HG03045 (cell line): Measurements from ENCODE around the gene NEK5.
A peak's percentile ranks its signal among the peaks of the same experiment; 100 is the strongest.
"Not testable (repeated sequence)": the region's sequence is repeated elsewhere in the genome, so short reads cannot be mapped to it uniquely, and the experiment has no call there.

ENCODE experiments used
- ATAC-seq: cut with Tn5 transposase; IDR thresholded peaks from one replicate; pipeline ENCODE4 v1.9.1; 2021; ENCODE audit warnings: mild to moderate bottlenecking, moderate library complexity; ENCODE audit not compliant: unreplicated experiment

NEK5 gene, protein sequence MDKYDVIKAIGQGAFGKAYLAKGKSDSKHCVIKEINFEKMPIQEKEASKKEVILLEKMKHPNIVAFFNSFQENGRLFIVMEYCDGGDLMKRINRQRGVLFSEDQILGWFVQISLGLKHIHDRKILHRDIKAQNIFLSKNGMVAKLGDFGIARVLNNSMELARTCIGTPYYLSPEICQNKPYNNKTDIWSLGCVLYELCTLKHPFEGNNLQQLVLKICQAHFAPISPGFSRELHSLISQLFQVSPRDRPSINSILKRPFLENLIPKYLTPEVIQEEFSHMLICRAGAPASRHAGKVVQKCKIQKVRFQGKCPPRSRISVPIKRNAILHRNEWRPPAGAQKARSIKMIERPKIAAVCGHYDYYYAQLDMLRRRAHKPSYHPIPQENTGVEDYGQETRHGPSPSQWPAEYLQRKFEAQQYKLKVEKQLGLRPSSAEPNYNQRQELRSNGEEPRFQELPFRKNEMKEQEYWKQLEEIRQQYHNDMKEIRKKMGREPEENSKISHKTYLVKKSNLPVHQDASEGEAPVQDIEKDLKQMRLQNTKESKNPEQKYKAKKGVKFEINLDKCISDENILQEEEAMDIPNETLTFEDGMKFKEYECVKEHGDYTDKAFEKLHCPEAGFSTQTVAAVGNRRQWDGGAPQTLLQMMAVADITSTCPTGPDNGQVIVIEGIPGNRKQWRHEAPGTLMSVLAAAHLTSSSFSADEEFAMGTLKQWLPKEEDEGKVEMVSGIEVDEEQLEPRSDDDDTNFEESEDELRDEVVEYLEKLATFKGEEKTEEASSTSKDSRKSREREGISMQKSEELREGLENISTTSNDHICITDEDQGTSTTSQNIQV

DNA sequence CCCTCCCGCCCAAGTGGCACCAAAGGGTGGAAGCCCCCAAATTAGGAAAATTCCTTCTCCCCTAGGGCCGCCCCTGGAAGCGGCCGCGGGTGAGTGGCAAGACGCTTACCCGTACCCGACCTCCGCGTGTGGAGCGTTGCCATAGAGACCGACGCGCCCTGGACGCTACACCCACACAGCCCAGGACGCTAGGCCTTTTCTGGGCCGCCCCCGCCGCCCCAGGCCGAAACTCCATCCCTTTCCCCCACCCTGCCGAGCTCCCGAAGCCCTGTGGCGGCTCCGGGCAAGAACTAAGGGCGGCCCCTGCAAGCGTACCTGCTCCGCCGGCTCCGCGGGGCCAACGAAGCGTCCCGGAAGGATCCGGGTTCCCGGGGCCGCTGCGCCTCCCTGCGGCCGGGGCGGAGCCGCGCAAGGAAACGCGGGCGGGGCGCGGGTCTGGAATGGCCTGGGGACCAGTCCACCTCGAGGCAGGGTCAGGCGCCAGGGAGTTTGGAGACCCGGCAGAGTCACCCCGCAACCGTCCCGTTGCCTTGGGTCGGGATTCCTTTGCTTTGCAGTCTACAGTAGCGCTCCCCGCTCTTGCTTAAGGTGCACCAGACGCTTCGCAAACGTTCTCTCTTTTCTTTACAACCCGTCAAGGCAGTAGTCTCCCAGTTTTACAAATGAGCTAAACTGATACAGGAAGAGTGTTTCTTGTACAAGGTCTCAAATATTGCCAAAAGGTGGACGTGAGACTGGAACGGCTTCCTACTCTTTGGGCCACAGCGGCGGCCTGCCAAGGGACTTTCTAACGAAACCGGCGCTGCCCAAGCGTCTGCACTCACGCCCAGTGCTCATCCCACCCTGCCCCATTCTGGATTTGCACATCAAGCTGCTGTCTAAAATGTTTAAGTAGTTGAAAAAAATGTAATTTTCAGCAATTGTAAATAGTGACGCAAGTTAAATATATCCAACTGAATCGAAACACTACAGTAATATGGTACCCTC is at the start of gene NEK5:
Gene NEK5, minus strand, starts transcription at position 360 of the 987 bp plus-strand sequence. CDS start 1,591 bp downstream, outside the sequence.
- peak; percentile 80 for ATAC-seq

DNA sequence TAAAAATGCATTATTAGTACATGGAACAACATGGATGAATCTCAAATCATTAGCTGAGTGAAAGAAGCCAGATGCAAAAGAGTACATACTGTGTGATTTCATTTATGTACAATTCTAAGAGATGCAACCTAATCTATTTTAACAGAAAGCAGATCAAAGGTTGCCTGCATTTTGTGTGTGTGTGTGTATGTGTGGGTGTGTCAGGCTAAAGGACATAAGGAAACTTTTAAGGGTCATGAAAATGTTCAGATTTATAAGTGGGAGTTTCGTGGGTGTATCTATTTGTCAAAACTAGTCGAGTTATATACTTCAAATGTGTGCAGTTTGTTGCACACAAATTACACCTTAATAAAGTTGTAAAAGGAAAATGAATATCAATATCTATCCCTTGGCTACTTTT is 48.4 kb upstream of the NEK5 start:
- ATAC-seq = no peak

GRCh38 chr13:52173970-52174369 is 45.1 kb upstream of the NEK5 start:
- ATAC-seq = not testable (repeated sequence)

GRCh38 chr13:52173373-52173772 is 44.5 kb upstream of the NEK5 start:
- ATAC-seq = no peak

- ATAC-seq = not testable (repeated sequence)
Measured at GRCh38 chr13:52171686-52172085, 42.8 kb upstream of the NEK5 start.

DNA sequence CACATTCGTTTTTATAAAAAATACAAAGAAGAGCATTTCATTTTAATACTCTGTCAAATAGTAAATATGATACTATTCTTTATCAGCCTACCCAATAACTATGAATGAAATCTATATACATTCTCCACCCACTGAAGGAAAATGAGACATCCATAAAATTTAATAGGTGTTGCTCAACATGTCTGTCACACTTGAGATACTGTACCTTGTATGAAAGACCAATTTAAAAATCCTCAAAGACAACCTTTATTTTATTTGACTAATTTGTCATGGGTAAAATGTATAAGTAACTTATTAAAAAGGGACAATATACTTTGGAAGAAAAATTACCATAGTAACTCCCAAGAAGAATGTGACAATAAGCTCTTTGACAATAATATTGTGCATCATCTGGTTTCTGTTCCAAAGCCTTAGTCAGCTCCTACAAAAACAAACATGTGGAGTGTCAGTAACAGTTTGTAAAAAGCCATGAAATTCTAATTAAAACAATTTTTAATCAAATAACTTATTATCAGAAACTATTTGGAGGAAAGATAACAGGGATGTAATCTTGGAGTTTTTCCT is 42.0 kb upstream of the NEK5 start:
- not testable (repeated sequence) for ATAC-seq

GRCh38 chr13:52169839-52170238 is 41.0 kb upstream of the NEK5 start:
- ATAC-seq = no peak

- ATAC-seq = no peak
Measured at GRCh38 chr13:52165411-52165810, 36.5 kb upstream of the NEK5 start.

- no peak for ATAC-seq
Measured at GRCh38 chr13:52164989-52165388, 36.1 kb upstream of the NEK5 start.

DNA sequence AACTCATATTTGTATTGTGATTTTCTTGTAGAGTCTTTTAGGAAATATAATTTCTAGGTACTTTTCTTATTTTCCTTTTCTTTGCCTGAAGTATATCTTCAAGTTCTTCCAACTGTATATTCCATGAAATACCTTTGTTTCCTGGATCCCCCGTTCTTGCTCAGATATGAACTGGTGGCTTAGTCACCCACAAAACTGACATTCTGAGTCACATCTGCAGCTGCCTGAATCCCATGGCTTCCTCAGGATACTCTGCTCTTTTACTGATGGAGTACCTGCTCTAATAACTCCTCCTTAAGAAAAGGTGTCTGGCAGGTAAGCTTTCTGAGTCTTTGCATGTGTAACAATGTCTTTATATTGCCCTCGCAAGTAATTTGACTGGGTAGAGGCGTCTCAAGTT is 35.0 kb upstream of the NEK5 start:
- not testable (repeated sequence) for ATAC-seq

DNA sequence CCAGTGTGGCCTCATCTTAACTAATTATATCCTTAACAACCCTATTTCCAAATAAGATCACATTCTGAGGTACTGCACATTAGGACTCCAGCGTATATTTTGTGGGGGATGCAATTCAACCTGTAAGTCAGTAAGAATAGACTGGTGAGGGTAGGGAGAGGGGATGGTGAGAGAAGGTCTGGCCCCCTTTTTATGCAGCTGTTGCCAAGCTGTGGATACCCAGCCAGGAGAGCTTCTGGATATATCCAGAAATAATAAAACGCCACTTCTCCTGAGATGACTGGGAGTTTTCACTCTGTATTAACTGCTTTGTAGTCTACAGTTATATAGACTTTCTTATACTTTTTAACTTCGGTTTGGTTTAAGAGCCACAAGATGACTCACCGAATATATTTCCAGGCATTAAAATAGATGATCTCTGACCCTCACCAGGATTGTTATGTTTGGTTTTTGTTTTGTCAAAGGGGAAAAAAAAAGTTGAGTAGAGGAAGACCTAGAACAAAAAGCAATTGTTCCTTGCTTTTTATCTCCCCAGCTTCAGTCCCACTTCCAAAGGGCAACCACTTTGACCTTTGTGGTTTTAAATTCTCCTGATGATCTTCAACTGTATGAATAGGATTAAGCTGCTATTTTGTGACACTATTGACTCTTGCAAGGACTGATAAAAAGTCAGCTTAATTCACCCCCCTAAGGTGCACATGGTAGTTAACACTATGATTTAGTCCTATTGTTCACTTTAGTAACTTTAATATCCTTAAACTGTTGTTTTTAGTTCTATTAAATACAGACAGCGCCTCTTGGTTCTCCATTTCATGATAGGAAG is 33.6 kb upstream of the NEK5 start:
- ATAC-seq = no peak

DNA sequence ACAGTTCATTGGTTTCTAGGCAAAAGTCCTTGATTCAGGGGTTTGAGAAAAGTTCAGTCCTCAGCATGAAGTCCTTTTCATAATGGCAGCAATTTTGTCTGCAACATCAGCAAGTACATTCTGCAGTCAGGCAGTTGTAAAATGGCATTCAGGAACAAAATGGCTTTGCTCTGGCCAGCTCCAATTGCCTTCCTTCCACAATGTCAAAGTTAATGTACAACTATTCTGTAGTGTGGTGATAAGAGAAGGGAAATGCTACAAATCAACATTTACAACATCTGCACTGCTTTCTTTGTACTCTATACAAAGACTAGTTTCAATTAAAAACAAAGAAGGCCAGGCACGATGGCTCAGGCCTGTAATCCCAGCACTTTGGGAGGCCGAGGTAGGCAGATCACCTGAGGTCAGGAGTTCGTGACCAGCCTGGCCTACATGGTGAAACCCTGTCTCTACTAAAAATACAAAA is 32.3 kb upstream of the NEK5 start:
- ATAC-seq = no peak

DNA sequence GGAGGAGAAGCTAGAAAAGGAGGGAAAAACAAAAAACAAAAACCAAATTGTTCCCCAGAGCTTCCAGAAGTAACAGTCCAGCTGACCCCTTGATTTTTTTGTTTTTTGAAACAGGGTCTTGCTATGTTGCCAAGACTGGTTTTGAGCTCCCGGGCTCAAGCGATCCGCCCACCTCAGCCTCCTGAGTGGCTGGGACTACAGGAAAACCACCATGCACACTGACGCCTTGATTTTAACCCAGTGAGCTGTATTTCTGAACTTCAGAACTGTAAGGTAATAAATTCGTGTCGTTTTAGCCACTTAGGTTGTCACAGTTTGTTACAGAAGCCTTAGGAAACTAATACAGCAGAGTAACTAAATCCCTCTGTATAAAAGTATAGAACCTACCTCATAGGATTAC is 31.6 kb upstream of the NEK5 start:
- ATAC-seq = no peak

DNA sequence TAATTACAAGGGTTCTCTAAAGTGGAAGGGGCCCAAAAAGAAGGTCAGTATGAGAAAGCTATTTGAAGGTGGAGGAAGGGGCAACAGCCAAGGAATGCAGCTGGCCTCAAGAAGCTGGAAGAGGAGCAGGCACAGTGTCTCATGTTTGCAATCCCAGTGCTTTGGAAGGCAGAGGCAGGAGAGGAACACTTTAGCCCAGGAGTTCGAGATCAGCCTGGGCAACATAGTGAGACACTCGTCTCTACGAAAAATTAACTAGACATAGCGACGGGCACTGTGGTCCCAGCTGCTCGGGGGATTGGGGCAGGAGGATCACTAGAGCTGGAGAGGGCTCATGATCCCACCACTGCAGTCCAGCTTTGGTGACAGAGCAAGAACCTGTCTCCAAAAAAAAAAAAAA is 31.2 kb upstream of the NEK5 start:
- ATAC-seq = no peak

DNA sequence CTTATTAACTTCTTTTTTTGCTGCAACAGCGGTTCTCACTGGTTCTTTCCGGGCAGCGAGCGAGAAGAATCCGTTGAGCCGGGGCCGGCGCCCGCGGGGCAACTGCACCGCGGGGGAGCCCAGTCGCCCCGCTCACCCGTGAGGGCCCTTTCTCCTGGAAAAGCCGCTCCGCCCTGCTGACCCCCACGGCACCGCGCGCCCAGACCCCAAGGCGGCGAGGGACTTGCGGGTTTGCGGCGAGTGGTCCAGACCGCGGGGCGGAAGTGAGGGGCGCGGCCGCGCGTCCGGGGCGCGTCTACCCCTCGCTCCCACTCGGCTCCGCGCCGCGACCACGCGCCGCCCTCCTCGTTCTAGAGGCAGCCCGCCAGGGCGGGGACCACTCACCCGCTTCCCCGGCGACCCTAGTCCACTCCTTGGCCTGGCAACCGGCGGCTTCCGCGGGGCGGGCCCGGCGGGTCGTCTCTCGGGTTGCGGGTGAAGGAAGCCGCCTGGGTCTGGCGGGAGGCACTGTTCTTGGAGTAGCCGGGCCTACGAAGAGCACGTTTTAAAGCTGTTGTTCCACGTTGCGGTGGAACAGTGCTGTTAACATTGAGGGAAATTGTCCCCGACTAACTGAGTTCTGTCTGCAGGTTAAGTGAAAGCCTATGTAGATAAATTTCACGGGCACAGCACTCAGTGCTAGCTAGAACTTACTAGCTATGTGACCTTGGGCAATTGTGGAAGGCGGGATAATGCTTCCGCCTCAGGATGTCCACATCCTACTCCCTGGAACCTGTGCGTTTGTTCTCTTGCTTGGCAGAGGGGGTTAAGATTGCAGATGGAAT is 30.5 kb upstream of the NEK5 start, which contains the start of gene NEK3:
Gene NEK3, minus strand, starts transcription at position 439 of the 824 bp plus-strand sequence. CDS start 3,406 bp downstream, outside the sequence.
- peak; percentile 85 for ATAC-seq

GRCh38 chr13:52158629-52159158 is 29.8 kb upstream of the NEK5 start:
- peak; percentile 34 for ATAC-seq

DNA sequence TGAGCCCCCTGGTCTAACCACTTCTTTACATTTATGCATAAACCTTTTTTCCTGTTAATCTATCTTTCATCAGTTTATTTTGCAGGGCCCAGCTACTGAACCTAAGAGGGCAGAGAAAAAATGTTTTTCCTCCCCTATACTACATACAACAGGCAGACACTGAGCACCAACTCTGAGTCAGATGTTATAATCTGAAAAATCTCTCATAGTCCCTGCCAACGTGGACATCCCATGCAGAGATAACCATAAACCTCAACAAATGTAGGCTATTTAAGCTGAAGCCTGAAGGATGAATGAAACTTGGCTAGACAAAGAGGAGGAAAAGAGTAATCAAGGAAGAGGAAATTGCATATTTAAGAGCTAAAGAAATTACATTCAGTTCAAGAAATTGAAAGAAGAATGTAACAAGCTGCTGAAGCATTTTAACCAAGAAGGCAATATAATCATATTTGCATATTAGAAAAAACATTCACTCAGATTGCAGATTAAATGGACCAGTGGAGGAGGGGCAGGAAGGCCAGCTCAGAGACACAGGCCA is 27.9 kb upstream of the NEK5 start:
- no peak for ATAC-seq

- ATAC-seq = no peak
Measured at GRCh38 chr13:52155177-52155576, 26.3 kb upstream of the NEK5 start.
